ENCODE results near the gene LRRD1. TPM values are rescaled to one million over a fixed set of nuclear protein-coding genes. Genes with fewer than 3 reads are reported as not detected.
A peak's percentile ranks its signal among the peaks of the same experiment; 100 is the strongest.

LRRD1 gene
- total and polyA plus RNA-seq, 9 of the 15 experiments (the other 6 are each of a cell fraction or from before 2014, with no cell fraction given): 0.07 to 0.15 TPM; not detected in 7

- peak in 1 of 2 experiments; percentile 69; a peak in 1 of 4 replicates for TF ChIP-seq TBL1XR1 (IDR thresholded peaks at IDR 0.05; ENCODE audit: low read length in 2 of 2)
- TF ChIP-seq ZNF444 (CRISPR knock-in tag; IDR thresholded peaks at IDR 0.05): 0 out of 2 replicates have a peak, but pooled peaks have one; percentile 63
- TF ChIP-seq FOXK2 (conservative IDR thresholded peaks at IDR 0.05 in 1 of 2, IDR thresholded peaks at IDR 0.05 in 1 of 2; ENCODE audit: low read depth in 2 of 2): peak; percentile 76 to 81
- 0 out of 2 replicates have a peak, but pooled peaks have one; percentile 16 for TF ChIP-seq CBX1 (IDR thresholded peaks at IDR 0.05; ENCODE audit: low read depth)
- peak; percentile 73; the same call in 1 of the 2 replicates for TF ChIP-seq ZNF431 (CRISPR knock-in tag; IDR thresholded peaks at IDR 0.05)
- no peak for TF ChIP-seq RFX7 (CRISPR knock-in tag; IDR thresholded peaks at IDR 0.05)
- TF ChIP-seq, protein P1, sequence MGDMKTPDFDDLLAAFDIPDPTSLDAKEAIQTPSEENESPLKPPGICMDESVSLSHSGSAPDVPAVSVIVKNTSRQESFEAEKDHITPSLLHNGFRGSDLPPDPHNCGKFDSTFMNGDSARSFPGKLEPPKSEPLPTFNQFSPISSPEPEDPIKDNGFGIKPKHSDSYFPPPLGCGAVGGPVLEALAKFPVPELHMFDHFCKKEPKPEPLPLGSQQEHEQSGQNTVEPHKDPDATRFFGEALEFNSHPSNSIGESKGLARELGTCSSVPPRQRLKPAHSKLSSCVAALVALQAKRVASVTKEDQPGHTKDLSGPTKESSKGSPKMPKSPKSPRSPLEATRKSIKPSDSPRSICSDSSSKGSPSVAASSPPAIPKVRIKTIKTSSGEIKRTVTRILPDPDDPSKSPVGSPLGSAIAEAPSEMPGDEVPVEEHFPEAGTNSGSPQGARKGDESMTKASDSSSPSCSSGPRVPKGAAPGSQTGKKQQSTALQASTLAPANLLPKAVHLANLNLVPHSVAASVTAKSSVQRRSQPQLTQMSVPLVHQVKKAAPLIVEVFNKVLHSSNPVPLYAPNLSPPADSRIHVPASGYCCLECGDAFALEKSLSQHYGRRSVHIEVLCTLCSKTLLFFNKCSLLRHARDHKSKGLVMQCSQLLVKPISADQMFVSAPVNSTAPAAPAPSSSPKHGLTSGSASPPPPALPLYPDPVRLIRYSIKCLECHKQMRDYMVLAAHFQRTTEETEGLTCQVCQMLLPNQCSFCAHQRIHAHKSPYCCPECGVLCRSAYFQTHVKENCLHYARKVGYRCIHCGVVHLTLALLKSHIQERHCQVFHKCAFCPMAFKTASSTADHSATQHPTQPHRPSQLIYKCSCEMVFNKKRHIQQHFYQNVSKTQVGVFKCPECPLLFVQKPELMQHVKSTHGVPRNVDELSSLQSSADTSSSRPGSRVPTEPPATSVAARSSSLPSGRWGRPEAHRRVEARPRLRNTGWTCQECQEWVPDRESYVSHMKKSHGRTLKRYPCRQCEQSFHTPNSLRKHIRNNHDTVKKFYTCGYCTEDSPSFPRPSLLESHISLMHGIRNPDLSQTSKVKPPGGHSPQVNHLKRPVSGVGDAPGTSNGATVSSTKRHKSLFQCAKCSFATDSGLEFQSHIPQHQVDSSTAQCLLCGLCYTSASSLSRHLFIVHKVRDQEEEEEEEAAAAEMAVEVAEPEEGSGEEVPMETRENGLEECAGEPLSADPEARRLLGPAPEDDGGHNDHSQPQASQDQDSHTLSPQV (IDR thresholded peaks at IDR 0.05): no peak
- no peak for TF ChIP-seq NELFE (IDR thresholded peaks at IDR 0.05; ENCODE audit: insufficient read depth, insufficient read length)
- no peak for TF ChIP-seq ATF3 (IDR thresholded peaks at IDR 0.05)
- peak; percentile 64 for TF ChIP-seq ATF3 (CRISPR knock-in tag; conservative IDR thresholded peaks at IDR 0.05)
- TF ChIP-seq THAP7 (CRISPR knock-in tag; IDR thresholded peaks at IDR 0.05): peak; percentile 90; the same call in 1 of the 2 replicates
- TF ChIP-seq YY1 (IDR thresholded peaks at IDR 0.05; ENCODE audit: borderline replicate concordance in 1 of 3, control insufficient read depth in 1 of 3, extremely low read depth in 1 of 3, insufficient read depth in 3 of 3, insufficient read length in 1 of 3, insufficient replicate concordance in 2 of 3, low read depth in 1 of 3, low read length in 2 of 3): peak; percentile 66 to 92 (median 85)
- TF ChIP-seq, protein P2, sequence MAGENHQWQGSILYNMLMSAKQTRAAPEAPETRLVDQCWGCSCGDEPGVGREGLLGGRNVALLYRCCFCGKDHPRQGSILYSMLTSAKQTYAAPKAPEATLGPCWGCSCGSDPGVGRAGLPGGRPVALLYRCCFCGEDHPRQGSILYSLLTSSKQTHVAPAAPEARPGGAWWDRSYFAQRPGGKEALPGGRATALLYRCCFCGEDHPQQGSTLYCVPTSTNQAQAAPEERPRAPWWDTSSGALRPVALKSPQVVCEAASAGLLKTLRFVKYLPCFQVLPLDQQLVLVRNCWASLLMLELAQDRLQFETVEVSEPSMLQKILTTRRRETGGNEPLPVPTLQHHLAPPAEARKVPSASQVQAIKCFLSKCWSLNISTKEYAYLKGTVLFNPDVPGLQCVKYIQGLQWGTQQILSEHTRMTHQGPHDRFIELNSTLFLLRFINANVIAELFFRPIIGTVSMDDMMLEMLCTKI (IDR thresholded peaks at IDR 0.05; ENCODE audit: partially characterized antibody): no peak
- peak; percentile 45; the same call in 1 of the 2 replicates for TF ChIP-seq DPF2 (IDR thresholded peaks at IDR 0.05)
- peak; percentile 37; the same call in 1 of the 2 replicates for TF ChIP-seq GATA2 (CRISPR knock-in tag; IDR thresholded peaks at IDR 0.05)
- no peak for TF ChIP-seq POLR3G (IDR thresholded peaks at IDR 0.05; ENCODE audit: extremely low read depth, insufficient read length, insufficient replicate concordance)
- 0 out of 2 replicates have a peak, but pooled peaks have one; percentile 28 for TF ChIP-seq FOXK1 (CRISPR knock-in tag; IDR thresholded peaks at IDR 0.05; ENCODE audit: borderline replicate concordance)
- no peak for TF ChIP-seq TBP (optimal IDR thresholded peaks at IDR 0.05; ENCODE audit: low read depth, low read length)
These were observed 45.1 kb downstream of the LRRD1 start (continued) for GRCh38 chr7:92133737-92134270.

Data from K562 (cell line).